Endothelial cell of umbilical vein (primary cell): ENCODE results near the gene PYROXD2. TPM values are rescaled to one million over a fixed set of nuclear protein-coding genes. Genes with fewer than 3 reads are reported as not detected.

Source experiments
- BruUV-seq: library from RNA; stranded (reverse); fragments of 400-500 nt; replicated peaks from 2 replicates; lab custom pipeline; 2021; lab: Mats Ljungman, UMichigan
- CTCF ChIA-PET: fragments of 300-600, 350-600 bp; sonication (Branson Sonifier 250); formaldehyde crosslinking; loops from one replicate; lab custom pipeline; 2021; ENCODE audit warnings: antibody characterized with exemption, inconsistent platforms; lab: Charles Lee
- POLR2A ChIA-PET: fragments of 300-600, 350-600 bp; sonication (Branson Sonifier 250); formaldehyde crosslinking; loops from one replicate; lab custom pipeline; 2021; ENCODE audit warnings: antibody characterized with exemption, inconsistent platforms; lab: Charles Lee
- DNase-seq: peaks from one replicate; pipeline ENCODE4 v3.0.0-alpha.2; 2011; ENCODE audit warnings: low read depth, low spot score
- FAIRE-seq: peaks from 2 replicates; lab custom pipeline; 2011; peaks lifted over from hg19 to GRCh38; lab: Jason Lieb, UNC
- H2AFZ ChIP-seq: 2 replicates; pipeline ENCODE4 v1.6.0; 2012; ENCODE audit warnings: low read depth, low read length, control low read depth, inconsistent platforms
- H3K27ac ChIP-seq: 2 replicates; pipeline ENCODE4 v1.5.1; 2011; ENCODE audit warnings: low read depth, mild to moderate bottlenecking, control low read depth, low read length, moderate library complexity; ENCODE audit not compliant: insufficient read depth
- H3K27me3 ChIP-seq, 2 experiments: 2 replicates each; pipeline versions ENCODE4 v1.6.0 to v1.6.1; 2011; ENCODE audit warnings: low read length in 2 of 2, mixed read lengths in 1 of 2; ENCODE audit not compliant: control insufficient read depth in 2 of 2, insufficient read depth in 2 of 2
- H3K36me3 ChIP-seq, 2 experiments: 2 replicates in 1 of 2; 3 replicates in 1 of 2; pipeline ENCODE4 v1.5.1; 2011; ENCODE audit warnings: low read length in 2 of 2, mild to moderate bottlenecking in 1 of 2, moderate library complexity in 1 of 2; ENCODE audit not compliant: control insufficient read depth in 2 of 2, insufficient read depth in 2 of 2; ENCODE audit errors: extremely low read depth in 1 of 2
- H3K4me1 ChIP-seq: 3 replicates; pipeline ENCODE4 v1.5.1; 2011; ENCODE audit warnings: mild to moderate bottlenecking, low read length; ENCODE audit not compliant: control insufficient read depth, insufficient read depth; ENCODE audit errors: extremely low read depth
- H3K4me2 ChIP-seq: 2 replicates; pipeline ENCODE4 v1.6.1; 2011; ENCODE audit warnings: low read length, control low read depth, mixed read lengths; ENCODE audit not compliant: insufficient read depth
- H3K4me3 ChIP-seq, 3 experiments: fragments of 200-600 bp in 1 of 3; sonication (generic), shearing (Covaris generic) in 1 of 3; replicated peaks in 1 of 3; 2 replicates each; pipeline ENCODE4 v1.5.1; 2011 to 2016; ENCODE audit warnings: control low read depth in 3 of 3, low read length in 3 of 3, mild to moderate bottlenecking in 2 of 3, inconsistent platforms in 1 of 3, low read depth in 1 of 3, moderate library complexity in 1 of 3; ENCODE audit not compliant: insufficient read depth in 1 of 3
- H3K79me2 ChIP-seq: 2 replicates; pipeline ENCODE4 v1.6.0; 2012; ENCODE audit warnings: low read length, inconsistent platforms; ENCODE audit not compliant: control insufficient read depth, insufficient read depth
- H3K9ac ChIP-seq: replicated peaks from 2 replicates; pipeline ENCODE3; 2011; ENCODE audit warnings: low read length, control low read depth; ENCODE audit not compliant: insufficient read depth; ENCODE audit errors: extremely low read depth
- H3K9me1 ChIP-seq: replicated peaks from 3 replicates; pipeline ENCODE4 v1.6.0; 2011; ENCODE audit warnings: mild to moderate bottlenecking, low read length; ENCODE audit not compliant: control insufficient read depth, insufficient read depth; ENCODE audit errors: extremely low read depth
- H3K9me3 ChIP-seq: replicated peaks from 2 replicates; pipeline ENCODE4 v1.5.1; 2012; ENCODE audit warnings: low read length, inconsistent platforms; ENCODE audit not compliant: control insufficient read depth, insufficient read depth
- H4K20me1 ChIP-seq: replicated peaks from 2 replicates; pipeline ENCODE3; 2011; ENCODE audit warnings: mild to moderate bottlenecking, low read length; ENCODE audit not compliant: control insufficient read depth, insufficient read depth; ENCODE audit errors: extremely low read depth
- CTCF ChIP-seq, 2 donors: IDR thresholded peaks; 1 replicate in 1 of 2; 2 replicates in 1 of 2; pipeline ENCODE4 v1.5.1; 2011; ENCODE audit warnings: low read length in 2 of 2, mild to moderate bottlenecking in 2 of 2, moderate library complexity in 2 of 2, control low read depth in 1 of 2, inconsistent platforms in 1 of 2, low read depth in 1 of 2; ENCODE audit not compliant: insufficient read depth in 1 of 2; ENCODE audit errors: extremely low read depth in 1 of 2
- EZH2 ChIP-seq: IDR thresholded peaks from 2 replicates; pipeline ENCODE4 v1.6.1; 2012; ENCODE audit warnings: borderline replicate concordance, low read depth, mild to moderate bottlenecking, moderate library complexity, low read length, inconsistent platforms; ENCODE audit not compliant: severe bottlenecking
- FOS ChIP-seq: IDR thresholded peaks from 2 replicates; pipeline ENCODE4 v1.6.1; 2011; ENCODE audit warnings: mild to moderate bottlenecking, low read length, moderate library complexity, borderline replicate concordance; ENCODE audit not compliant: insufficient read depth
- GATA2 ChIP-seq: IDR thresholded peaks from 2 replicates; pipeline ENCODE4 v1.7.0; 2011; ENCODE audit warnings: low read depth, mild to moderate bottlenecking, moderate library complexity, mixed read lengths, low read length; ENCODE audit not compliant: insufficient read length, insufficient read depth
- JUN ChIP-seq: IDR thresholded peaks from 2 replicates; pipeline ENCODE4 v1.6.1; 2011; ENCODE audit warnings: borderline replicate concordance, low read depth; ENCODE audit not compliant: insufficient read length, insufficient read depth
- MAX ChIP-seq: IDR thresholded peaks from 2 replicates; pipeline ENCODE4 v1.6.1; 2011; ENCODE audit not compliant: insufficient read depth, insufficient read length
- MYC ChIP-seq: IDR thresholded peaks from one replicate; pipeline ENCODE4 v1.6.1; 2011; ENCODE audit warnings: mild to moderate bottlenecking, low read depth, low read length
- POLR2A ChIP-seq: IDR thresholded peaks from 2 replicates; pipeline ENCODE4 v1.6.1; 2012; ENCODE audit warnings: low read depth, mild to moderate bottlenecking, control low read depth, low read length
- POLR2AphosphoS5 ChIP-seq: IDR thresholded peaks from 2 replicates; pipeline ENCODE4 v1.6.1; 2012; ENCODE audit warnings: low read depth, mild to moderate bottlenecking, control low read depth, low read length, moderate library complexity; ENCODE audit not compliant: insufficient read depth
- dilution Hi-C: fragments of 300-500 bp; cut with MboI; formaldehyde crosslinking; loops from one replicate; pipeline ENCODE4 v1.15.0; 2019; ENCODE audit warnings: low sequenced_read_pairs; ENCODE audit not compliant: extremely low pct_ligation_motif_present
- intact Hi-C: fragments of 100-400 bp; cut with micrococcal nuclease; formaldehyde crosslinking; loops from one replicate; pipeline ENCODE4 v1.10.0; 2022
- polyA plus RNA-seq, 4 experiments: library from polyadenylated mRNA; depleted of rRNA in 3 of 4; stranded (reverse) in 3 of 4; unstranded in 1 of 4; fragments of >200 nt; gene quantifications; 2 replicates each; pipeline versions ENCODE4 v1.2.1 to v1.2.3, GENCODE V29; 2011 to 2012; ENCODE audit warnings: missing spikeins in 1 of 4
- total RNA-seq: library from RNA; stranded (reverse); gene quantifications from 2 replicates; pipeline ENCODE4 v1.2.3, GENCODE V29; 2021

The PYROXD2 gene
- total and polyA plus RNA-seq, 2 donors (not counting 3 experiments of a cell fraction or from before 2014, with no cell fraction given): 7.0 to 13.7 TPM

- FAIRE-seq: no peak
- POLR2A ChIA-PET: no interaction called here
- dilution Hi-C loops: no loop called here
Measured at GRCh38 chr10:98377001-98377400, 38.0 kb downstream of the PYROXD2 start.

GRCh38 chr10:98376485-98376884 is 38.5 kb downstream of the PYROXD2 start:
- no peaks in the 10 kb centered on the region for H4K20me1 ChIP-seq
- H3K9me1 ChIP-seq: no peaks in the 10 kb centered on the region
- intact Hi-C loops (no loop called here), dilution Hi-C loops (no loop called here)
- no TSS peak for BruUV-seq
- no peak overlapping the region for H3K4me2 ChIP-seq
- no peak overlapping the region for H3K9ac ChIP-seq
- DNase-seq (no peak), FAIRE-seq (no peak)
- POLR2A ChIA-PET: no interaction called here
- no peaks in the 10 kb centered on the region for H3K4me1 ChIP-seq
- no peaks in the 10 kb centered on the region for H3K79me2 ChIP-seq
- H3K36me3 ChIP-seq: no peaks in the 10 kb centered on the region
- CTCF ChIA-PET: interaction anchor here (1.4 kb wide), 1 partner anchor 67 kb away, joined by 3 read pairs; no protein-coding TSS in a partner anchor
- TF ChIP-seq MYC (no peak), JUN (no peak), POLR2AphosphoS5 (no peak), EZH2 (no peak), POLR2A (no peak), MAX (no peak), FOS (no peak), GATA2 (no peak), CTCF (IDR thresholded peaks at IDR 0.05; ENCODE audit: extremely low read depth in 1 of 2, insufficient read depth in 1 of 2, low read depth in 1 of 2, low read length in 2 of 2) (no peak)
- no peak overlapping the region for H2AFZ ChIP-seq
- no peak overlapping the region for H3K4me3 ChIP-seq
- peaks cover 0 to 7% of the 10 kb centered on the region in 2 experiments for H3K27me3 ChIP-seq
- no peaks in the 10 kb centered on the region for H3K9me3 ChIP-seq
- no peak overlapping the region for H3K27ac ChIP-seq

More at GRCh38 chr10:98377001-98377400, 38.0 kb downstream of the PYROXD2 start:
- H3K79me2 ChIP-seq: no peaks in the 10 kb centered on the region
- no peak for DNase-seq
- H3K27ac ChIP-seq: no peak overlapping the region
- H3K4me1 ChIP-seq: no peaks in the 10 kb centered on the region
- intact Hi-C loops: no loop called here
- H4K20me1 ChIP-seq: no peaks in the 10 kb centered on the region
- no peak overlapping the region for H2AFZ ChIP-seq
- H3K4me3 ChIP-seq: no peak overlapping the region
- no peak overlapping the region for H3K4me2 ChIP-seq
- H3K36me3 ChIP-seq: no peaks in the 10 kb centered on the region
- no peaks in the 10 kb centered on the region for H3K9me1 ChIP-seq
- no TSS peak for BruUV-seq
- peaks cover 0 to 7% of the 10 kb centered on the region in 2 experiments for H3K27me3 ChIP-seq
- H3K9me3 ChIP-seq: no peaks in the 10 kb centered on the region
- TF ChIP-seq POLR2AphosphoS5 (no peak), FOS (no peak), MYC (no peak), MAX (no peak), GATA2 (no peak), JUN (no peak)
- CTCF ChIA-PET: no interaction called here
- H3K9ac ChIP-seq: no peak overlapping the region
